GM18517 (cell line): ENCODE measurements around the gene CHAMP1.

Experiments used
- ATAC-seq: cut with Tn5 transposase; IDR thresholded peaks from one replicate; pipeline ENCODE4 v1.9.1; 2021; ENCODE audit warnings: mild to moderate bottlenecking, moderate library complexity; ENCODE audit not compliant: unreplicated experiment

CHAMP1 gene

GRCh38 chr13:114299604-114300305 is 14.5 kb upstream of the CHAMP1 start:
- no peak for ATAC-seq

GRCh38 chr13:114303700-114304327 is 10.5 kb upstream of the CHAMP1 start:
- ATAC-seq: no peak

- ATAC-seq: no peak
These were observed 9.8 kb upstream of the CHAMP1 start for GRCh38 chr13:114304346-114305034.

- ATAC-seq: no peak
These were observed 5.2 kb upstream of the CHAMP1 start for GRCh38 chr13:114309086-114309485.

GRCh38 chr13:114309806-114310410 is 4.4 kb upstream of the CHAMP1 start:
- no peak for ATAC-seq

GRCh38 chr13:114310956-114311355 is 3.3 kb upstream of the CHAMP1 start:
- no peak for ATAC-seq

- no peak for ATAC-seq
These were observed 2.9 kb upstream of the CHAMP1 start for GRCh38 chr13:114311387-114311786.

GRCh38 chr13:114311908-114312307 is 2.4 kb upstream of the CHAMP1 start:
- ATAC-seq: no peak

- peak; percentile 27 for ATAC-seq
These were observed 1.0 kb upstream of the CHAMP1 start for GRCh38 chr13:114313061-114313860.

- no peak for ATAC-seq
These were observed 927 bp downstream of the CHAMP1 start for GRCh38 chr13:114315074-114315785.

GRCh38 chr13:114318624-114319023 is 4.3 kb downstream of the CHAMP1 start:
- ATAC-seq: no peak

GRCh38 chr13:114319441-114319913 is 5.2 kb downstream of the CHAMP1 start:
- no peak for ATAC-seq

- ATAC-seq: no peak
These were observed 5.8 kb downstream of the CHAMP1 start for GRCh38 chr13:114320065-114320464.

- no peak for ATAC-seq
These were observed 7.0 kb downstream of the CHAMP1 start for GRCh38 chr13:114321256-114321655.

GRCh38 chr13:114323349-114323748 is 9.0 kb downstream of the CHAMP1 start:
- ATAC-seq: no peak

GRCh38 chr13:114324334-114324733 is 10.0 kb downstream of the CHAMP1 start:
- ATAC-seq: no peak

- no peak for ATAC-seq
These were observed 11.4 kb downstream of the CHAMP1 start for GRCh38 chr13:114325729-114326128.

GRCh38 chr13:114328034-114328433 is 13.7 kb downstream of the CHAMP1 start:
- no peak for ATAC-seq

- no peak for ATAC-seq
These were observed 14.3 kb downstream of the CHAMP1 start for GRCh38 chr13:114328595-114328994.

- ATAC-seq: no peak
These were observed 15.8 kb downstream of the CHAMP1 start for GRCh38 chr13:114330086-114330485.
